ENCODE measurements around the gene PSMD7. TPM values are rescaled to one million over a fixed set of nuclear protein-coding genes. Genes with fewer than 3 reads are reported as not detected.

The PSMD7 gene
- total RNA-seq, 1 donor from 2014 or later = 127 TPM

DNA sequence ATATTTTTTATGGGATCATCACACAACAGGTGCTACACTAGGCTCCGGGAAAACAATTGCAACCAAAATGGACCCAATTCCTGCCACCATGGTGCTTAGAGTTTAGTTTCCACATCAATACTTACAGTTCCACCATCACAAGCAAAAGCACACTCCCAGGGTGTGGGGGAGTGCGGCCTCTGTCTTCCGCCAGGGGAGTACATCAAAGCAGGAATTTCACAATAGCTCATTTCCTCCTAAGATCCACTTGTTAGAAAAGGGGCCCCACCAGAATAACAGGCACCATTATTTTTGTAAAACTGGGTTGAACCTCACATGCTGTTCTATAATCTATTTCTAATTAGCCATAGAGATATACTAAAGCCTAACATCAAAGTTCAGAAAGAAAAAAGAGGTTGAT, 44.3 kb upstream of the PSMD7 start:
- Histone ChIP-seq H3K4me2 (no peak overlapping the region), H4K20me1 (ENCODE audit: low read depth) (no peaks in the 10 kb centered on the region), H3K4me1 (no peaks in the 10 kb centered on the region), H3K9ac (no peak overlapping the region), H3K27me3 (no peaks in the 10 kb centered on the region), H2AFZ (replicated peaks) (no peak overlapping the region), H3K4me3 (no peak overlapping the region), H3F3A (ENCODE audit: low read depth) (no peaks in the 10 kb centered on the region), H3K36me3 (no peaks in the 10 kb centered on the region), H3K27ac (no peak overlapping the region), H3K79me2 (ENCODE audit: low read depth) (no peaks in the 10 kb centered on the region), H3K9me3 (ENCODE audit: low read depth) (no peaks in the 10 kb centered on the region)
- no peak for DNase-seq (ENCODE audit: low spot score)
- Mint-ChIP-seq H3K4me1 (peaks cover 11% of the 10 kb centered on the region), H3K27ac (no peak overlapping the region), H3K27me3 (ENCODE audit: insufficient read depth, low read depth) (peaks cover 2% of the 10 kb centered on the region), H3K4me3 (no peak overlapping the region), H3K36me3 (peaks cover 2% of the 10 kb centered on the region), H3K9me3 (peaks cover 2% of the 10 kb centered on the region)
- TF ChIP-seq EZH2 (IDR thresholded peaks at IDR 0.05) = no peak
- no peak for TF ChIP-seq EZH2phosphoT487 (IDR thresholded peaks at IDR 0.05)
- TF ChIP-seq, protein P1, sequence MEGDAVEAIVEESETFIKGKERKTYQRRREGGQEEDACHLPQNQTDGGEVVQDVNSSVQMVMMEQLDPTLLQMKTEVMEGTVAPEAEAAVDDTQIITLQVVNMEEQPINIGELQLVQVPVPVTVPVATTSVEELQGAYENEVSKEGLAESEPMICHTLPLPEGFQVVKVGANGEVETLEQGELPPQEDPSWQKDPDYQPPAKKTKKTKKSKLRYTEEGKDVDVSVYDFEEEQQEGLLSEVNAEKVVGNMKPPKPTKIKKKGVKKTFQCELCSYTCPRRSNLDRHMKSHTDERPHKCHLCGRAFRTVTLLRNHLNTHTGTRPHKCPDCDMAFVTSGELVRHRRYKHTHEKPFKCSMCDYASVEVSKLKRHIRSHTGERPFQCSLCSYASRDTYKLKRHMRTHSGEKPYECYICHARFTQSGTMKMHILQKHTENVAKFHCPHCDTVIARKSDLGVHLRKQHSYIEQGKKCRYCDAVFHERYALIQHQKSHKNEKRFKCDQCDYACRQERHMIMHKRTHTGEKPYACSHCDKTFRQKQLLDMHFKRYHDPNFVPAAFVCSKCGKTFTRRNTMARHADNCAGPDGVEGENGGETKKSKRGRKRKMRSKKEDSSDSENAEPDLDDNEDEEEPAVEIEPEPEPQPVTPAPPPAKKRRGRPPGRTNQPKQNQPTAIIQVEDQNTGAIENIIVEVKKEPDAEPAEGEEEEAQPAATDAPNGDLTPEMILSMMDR (IDR thresholded peaks at IDR 0.05) = no peak

DNA sequence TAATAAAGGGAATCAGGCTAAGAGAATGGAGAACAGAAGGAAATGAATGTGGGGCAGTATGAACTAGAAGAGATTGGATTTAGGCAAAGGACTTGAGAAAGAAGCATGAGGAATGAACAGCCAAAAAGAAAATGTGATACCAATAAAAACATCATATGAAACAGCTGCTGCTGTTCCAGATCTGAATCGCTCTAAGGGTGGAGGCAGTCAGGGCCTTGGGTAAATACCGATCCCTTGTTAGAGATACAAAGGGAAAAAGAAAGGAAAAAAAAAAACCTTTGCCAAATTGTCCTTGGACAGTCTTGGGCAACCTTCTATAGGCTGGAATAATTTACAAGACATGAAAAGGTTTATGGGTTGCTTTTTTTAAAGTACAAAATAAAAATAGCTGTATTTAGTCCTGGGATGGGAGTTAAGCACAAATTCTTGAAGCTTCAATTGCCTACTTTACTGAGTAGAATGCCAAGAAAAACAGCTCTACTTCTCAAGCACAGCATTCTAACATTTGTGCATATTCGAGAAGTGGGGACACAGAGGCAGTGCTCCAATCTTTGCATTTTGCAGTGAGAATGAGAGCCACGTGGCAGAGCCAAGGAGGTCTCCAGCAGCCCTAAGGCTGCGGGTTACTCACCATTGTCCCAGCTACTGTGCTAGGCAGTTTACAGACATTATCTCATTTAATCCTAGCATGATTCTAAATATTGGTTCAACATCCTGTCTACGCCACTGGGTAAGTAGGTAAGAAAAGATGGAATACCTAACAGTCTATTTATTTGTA, 43.3 kb upstream of the PSMD7 start:
- no peak overlapping the region for H3K9ac ChIP-seq
- H3K27ac ChIP-seq = no peak overlapping the region
- no peak for TF ChIP-seq EZH2 (IDR thresholded peaks at IDR 0.05)
- TF ChIP-seq, protein P1 (IDR thresholded peaks at IDR 0.05) = no peak
- no peak for TF ChIP-seq EZH2phosphoT487 (IDR thresholded peaks at IDR 0.05)
- H2AFZ ChIP-seq (replicated peaks) = no peak overlapping the region
- Mint-ChIP-seq H3K4me3 (no peak overlapping the region), H3K27ac (no peak overlapping the region), H3K36me3 (peaks cover 2% of the 10 kb centered on the region), H3K4me1 (peaks cover 11% of the 10 kb centered on the region), H3K9me3 (peaks cover 2% of the 10 kb centered on the region), H3K27me3 (ENCODE audit: insufficient read depth, low read depth) (peaks cover 2% of the 10 kb centered on the region)
- H3K4me2 ChIP-seq = no peak overlapping the region
- H4K20me1 ChIP-seq (ENCODE audit: low read depth) = no peaks in the 10 kb centered on the region
- no peaks in the 10 kb centered on the region for H3F3A ChIP-seq (ENCODE audit: low read depth)
- H3K9me3 ChIP-seq (ENCODE audit: low read depth) = no peaks in the 10 kb centered on the region
- H3K4me1 ChIP-seq = no peaks in the 10 kb centered on the region
- H3K36me3 ChIP-seq = no peaks in the 10 kb centered on the region
- H3K4me3 ChIP-seq = no peak overlapping the region
- no peak for DNase-seq (ENCODE audit: low spot score)
- no peaks in the 10 kb centered on the region for H3K79me2 ChIP-seq (ENCODE audit: low read depth)
- H3K27me3 ChIP-seq = no peaks in the 10 kb centered on the region

DNA sequence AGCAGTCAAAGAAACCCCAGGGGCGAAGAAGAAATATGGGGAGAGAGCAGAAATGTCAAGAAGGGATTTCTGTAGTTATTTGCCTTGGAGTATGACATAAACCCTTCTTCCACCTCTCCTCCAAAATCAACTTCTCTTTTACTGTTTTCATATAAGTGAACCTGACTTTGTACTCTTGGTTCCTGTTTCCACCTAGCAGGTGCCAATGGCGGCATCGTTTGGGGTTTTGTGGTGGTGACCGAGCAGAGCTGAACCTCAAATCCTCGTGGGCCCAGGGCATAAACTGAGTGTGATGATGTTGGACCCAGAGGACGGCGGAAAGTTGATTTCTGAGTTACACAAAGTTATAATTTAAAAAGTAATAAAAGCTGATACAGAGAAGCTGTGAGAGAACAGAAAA, 39.6 kb upstream of the PSMD7 start:
- no peaks in the 10 kb centered on the region for H3F3A ChIP-seq (ENCODE audit: low read depth)
- H4K20me1 ChIP-seq (ENCODE audit: low read depth) = no peaks in the 10 kb centered on the region
- H3K36me3 ChIP-seq = no peaks in the 10 kb centered on the region
- no peak overlapping the region for H3K9ac ChIP-seq
- H3K27me3 ChIP-seq = no peaks in the 10 kb centered on the region
- H3K4me1 ChIP-seq = no peaks in the 10 kb centered on the region
- no peak for DNase-seq (ENCODE audit: low spot score)
- H3K4me3 ChIP-seq = no peak overlapping the region
- no peaks in the 10 kb centered on the region for H3K9me3 Mint-ChIP-seq
- H2AFZ ChIP-seq (replicated peaks) = no peak overlapping the region
- no peak overlapping the region for H3K27ac ChIP-seq
- peaks cover 2% of the 10 kb centered on the region for H3K36me3 Mint-ChIP-seq
- no peaks in the 10 kb centered on the region for H3K79me2 ChIP-seq (ENCODE audit: low read depth)
- H3K27ac Mint-ChIP-seq = no peak overlapping the region
- no peaks in the 10 kb centered on the region for H3K9me3 ChIP-seq (ENCODE audit: low read depth)
- no peak for TF ChIP-seq EZH2 (IDR thresholded peaks at IDR 0.05)
- TF ChIP-seq, protein P1 (IDR thresholded peaks at IDR 0.05) = no peak
- TF ChIP-seq EZH2phosphoT487 (IDR thresholded peaks at IDR 0.05) = no peak
- H3K4me3 Mint-ChIP-seq = no peak overlapping the region
- no peaks in the 10 kb centered on the region for H3K27me3 Mint-ChIP-seq (ENCODE audit: insufficient read depth, low read depth)
- no peaks in the 10 kb centered on the region for H3K4me1 Mint-ChIP-seq
- no peak overlapping the region for H3K4me2 ChIP-seq
